ENCODE data around the gene NCK2.
"Not testable (repeated sequence)": the region's sequence is repeated elsewhere in the genome, so short reads cannot be mapped to it uniquely, and the experiment has no call there.

NCK2 gene

DNA sequence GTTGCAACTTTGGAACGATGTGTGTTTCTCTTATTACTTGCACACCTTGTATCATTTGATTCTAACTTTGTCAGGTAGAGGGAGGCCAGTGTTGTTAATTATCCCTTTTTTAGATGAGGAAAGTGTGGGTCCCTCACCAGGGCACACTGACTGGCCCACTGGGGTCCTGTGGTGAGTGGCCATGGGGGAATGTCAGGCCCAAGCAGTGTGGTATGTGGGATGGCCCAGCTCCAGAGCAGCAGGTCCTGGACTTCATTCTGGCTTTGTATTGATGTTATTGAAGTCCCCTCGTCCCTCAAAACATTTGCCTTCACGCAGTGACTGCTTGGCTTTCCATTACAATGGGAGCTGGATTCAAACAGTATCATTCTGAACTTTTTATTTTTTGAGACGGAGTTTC is 11.7 kb downstream of the NCK2 start:
- DNase-seq (ENCODE audit: low read depth): no peak

GRCh38 chr2:105756865-105757264 is 12.2 kb downstream of the NCK2 start:
- DNase-seq (ENCODE audit: low read depth): not testable (repeated sequence)

DNA sequence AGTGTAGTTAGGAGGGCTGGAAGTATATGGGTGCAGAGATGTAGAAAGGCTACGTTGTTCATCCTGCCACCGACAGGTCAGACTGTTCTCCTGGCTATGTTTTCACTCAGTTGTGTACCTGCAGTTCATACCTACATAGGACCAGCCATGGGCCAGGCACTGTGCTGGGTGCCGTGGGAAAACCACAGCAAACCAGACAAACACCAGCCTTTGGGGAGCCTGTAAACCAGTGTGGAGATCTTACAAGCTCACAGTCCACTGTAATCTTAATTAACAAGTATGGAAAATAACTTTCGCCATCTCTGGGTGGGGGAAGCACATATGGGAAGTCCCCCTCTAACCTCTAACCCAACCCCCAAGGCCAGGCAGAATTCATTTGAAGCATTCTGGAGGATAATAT is 12.7 kb downstream of the NCK2 start:
- DNase-seq (ENCODE audit: low read depth): no peak

DNA sequence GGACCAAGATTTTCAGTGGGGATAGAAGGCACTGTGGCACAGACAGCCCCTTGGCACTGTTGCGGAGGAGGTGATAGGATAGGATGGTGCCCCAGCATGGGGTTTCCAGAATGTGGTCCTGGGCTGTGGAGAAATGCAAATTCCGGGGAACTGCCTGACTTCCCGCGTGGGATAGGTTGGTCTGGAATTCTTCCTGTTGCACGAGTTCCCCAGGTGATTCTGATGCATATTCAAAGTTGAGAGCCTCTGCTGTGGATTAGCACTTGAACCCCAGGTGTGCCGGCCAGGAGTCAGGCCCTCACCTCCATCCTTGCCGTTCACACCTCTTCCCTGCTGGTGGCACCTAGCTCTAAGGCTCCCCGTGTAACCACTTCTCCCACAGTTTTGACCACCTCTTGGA is 15.5 kb downstream of the NCK2 start:
- no peak for DNase-seq (ENCODE audit: low read depth)

GRCh38 chr2:105760639-105761337 is 16.1 kb downstream of the NCK2 start:
- DNase-seq (ENCODE audit: low read depth): no peak

- no peak for DNase-seq (ENCODE audit: low read depth)
Observed at GRCh38 chr2:105761931-105762515, 17.3 kb downstream of the NCK2 start.

DNA sequence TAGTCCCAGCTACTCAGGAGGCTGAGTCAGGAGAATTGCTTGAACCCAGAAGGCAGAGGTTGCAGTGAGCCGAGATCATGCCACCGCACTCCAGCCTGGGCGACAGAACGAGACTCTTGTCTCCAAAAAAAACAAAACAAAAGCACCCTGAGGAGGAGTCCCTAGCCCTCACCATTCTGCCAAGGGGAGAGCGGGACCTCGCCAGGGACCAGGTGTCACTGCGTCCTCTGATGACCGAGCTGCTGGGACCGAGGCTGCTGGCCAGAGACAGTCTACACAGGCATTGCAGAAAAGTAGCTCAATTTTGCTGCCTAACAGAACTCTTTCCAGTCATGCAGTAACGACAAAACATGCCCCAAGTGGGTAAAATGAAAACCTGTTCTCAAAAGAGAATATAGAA is 18.4 kb downstream of the NCK2 start:
- DNase-seq (ENCODE audit: low read depth): no peak

GRCh38 chr2:105764059-105764458 is 19.3 kb downstream of the NCK2 start:
- DNase-seq (ENCODE audit: low read depth): no peak

DNA sequence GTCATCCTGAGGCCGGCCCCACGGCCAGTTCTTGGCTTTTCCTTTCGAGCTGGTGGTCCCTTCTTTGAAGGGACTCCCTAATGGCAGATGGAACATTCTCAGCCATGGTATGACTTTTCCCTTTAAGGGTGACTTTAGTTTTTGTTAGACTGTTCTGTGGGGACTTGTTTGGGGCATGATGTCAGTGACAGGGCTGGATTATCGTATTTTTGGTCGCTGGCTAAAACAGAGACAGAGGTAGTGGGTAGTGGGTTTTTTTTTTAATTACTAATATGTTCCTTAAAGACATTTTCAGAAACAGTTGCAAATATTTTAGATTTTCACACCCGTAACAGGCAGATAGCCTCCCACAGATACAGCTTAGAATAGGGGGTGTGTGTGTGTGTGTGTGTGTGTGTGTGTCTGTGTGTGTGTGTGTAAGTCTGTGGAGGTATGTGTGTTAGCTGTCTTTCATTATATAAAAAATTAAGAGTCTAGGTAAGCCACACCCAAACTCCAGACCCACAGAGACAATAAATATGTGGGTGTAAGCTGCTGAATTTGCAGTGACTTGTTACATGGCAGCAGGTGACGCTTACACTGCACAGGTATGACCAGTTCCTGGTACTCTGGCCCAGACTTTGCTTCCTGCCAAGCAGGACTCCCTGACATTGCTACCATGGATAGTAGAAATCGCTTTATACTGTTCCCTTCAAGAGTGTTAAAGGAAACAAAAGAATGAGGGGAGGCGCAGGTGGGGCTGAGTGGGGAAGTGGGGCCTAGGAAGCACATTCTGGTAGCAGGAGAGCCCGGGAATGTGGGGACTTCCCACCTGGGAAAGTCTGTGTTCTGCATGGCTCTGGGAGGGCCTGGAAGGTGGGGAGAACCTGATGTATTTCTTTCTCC is 20.9 kb downstream of the NCK2 start:
- DNase-seq (ENCODE audit: low read depth): no peak

DNA sequence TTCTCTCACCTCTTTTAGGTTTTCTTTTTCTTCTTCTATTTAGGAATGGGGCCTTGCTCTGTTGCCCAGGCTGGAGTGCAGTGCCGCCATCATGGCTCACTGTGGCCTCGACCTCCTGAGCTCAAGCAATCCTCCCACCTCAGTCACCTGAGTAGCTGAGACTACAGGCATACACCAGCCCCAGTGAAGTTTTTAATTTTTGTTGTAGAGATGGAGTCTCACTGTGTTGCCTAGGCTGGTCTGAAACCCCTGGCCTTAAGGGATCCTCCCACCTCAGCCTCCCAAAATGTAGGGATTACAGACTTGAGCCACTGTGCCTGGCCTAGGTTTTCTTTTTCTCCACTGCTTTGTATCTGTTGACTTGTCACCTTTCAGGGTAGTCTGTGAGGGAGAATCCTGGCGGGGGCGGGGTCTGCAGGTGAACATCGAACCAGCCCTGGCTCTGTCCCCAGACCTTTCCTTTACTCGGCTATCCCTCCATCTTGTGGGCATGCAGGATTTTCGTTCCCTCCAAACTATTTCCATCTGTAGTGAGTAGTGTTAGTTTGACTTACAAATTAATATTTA is 21.7 kb downstream of the NCK2 start:
- DNase-seq (ENCODE audit: low read depth): no peak

DNA sequence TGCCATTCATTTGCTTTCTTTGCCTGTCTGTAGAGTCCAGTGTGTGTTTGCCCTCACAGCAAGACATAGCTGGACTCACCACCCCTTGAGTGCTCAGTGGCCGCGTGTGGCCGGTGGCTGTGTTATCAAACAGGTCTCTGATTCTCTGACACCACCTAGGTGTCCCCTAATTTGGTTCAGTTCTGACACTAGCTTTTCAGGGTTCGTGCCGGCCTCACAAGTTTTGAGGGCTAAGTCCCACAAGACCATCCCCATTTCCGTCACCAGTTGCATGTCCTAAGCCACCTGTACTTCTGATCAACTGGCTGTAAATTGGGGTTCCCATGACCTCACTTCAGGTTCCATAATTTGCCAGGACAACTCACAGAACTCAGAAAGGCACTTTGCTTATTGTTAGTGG is 23.5 kb downstream of the NCK2 start:
- DNase-seq (ENCODE audit: low read depth): no peak

DNA sequence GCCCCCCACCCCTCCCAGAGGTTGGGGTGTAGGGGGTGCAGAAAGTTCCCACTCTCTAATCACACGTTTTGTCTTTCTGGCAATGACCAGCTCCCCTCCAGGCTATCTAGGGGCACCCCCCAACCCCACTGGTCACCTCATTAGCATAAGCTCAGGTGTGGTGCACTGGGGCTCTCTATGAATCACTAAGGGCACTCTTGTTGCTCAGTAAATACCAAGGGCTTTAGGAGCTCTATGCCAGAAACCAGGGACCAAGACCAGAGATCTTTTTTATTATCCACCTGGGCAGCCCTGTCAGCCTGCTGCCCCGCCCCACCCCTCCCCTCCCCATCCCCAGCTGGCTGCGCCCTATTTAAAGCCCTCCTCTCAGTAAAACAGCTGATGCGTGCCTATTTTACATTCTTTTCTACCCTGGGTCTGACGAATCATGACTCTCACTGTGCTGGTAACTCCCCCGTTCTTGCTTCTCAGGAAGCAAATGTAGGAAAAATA is 24.3 kb downstream of the NCK2 start:
- DNase-seq (ENCODE audit: low read depth): no peak

GRCh38 chr2:105769504-105769903 is 24.8 kb downstream of the NCK2 start:
- no peak for DNase-seq (ENCODE audit: low read depth)

GRCh38 chr2:105770149-105770548 is 25.4 kb downstream of the NCK2 start:
- DNase-seq (ENCODE audit: low read depth): no peak

- DNase-seq (ENCODE audit: low read depth): not testable (repeated sequence)
Observed at GRCh38 chr2:105771291-105771690, 26.6 kb downstream of the NCK2 start.

DNA sequence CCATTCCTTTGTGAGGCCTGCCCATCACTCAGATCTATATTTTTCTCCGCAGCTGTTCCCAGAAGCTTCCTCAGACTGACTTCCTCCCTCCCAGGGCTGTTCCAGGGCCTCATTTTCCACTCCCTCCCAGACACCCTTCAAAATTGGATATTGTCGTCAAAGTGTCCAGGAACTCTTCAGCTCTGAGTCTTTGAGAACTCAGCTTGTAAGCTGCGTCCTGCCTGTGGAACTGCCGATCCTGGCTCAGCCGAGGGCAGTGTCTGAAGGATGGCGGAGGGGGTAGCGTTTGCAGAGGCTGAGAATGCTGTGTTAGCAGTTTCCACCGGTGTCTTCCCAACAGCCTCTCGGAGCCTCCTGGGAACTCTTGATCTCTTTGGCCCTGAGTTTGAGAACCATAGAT is 27.1 kb downstream of the NCK2 start:
- DNase-seq (ENCODE audit: low read depth): no peak

- no peak for DNase-seq (ENCODE audit: low read depth)
Observed at GRCh38 chr2:105772362-105772761, 27.6 kb downstream of the NCK2 start.

GRCh38 chr2:105773568-105773967 is 28.9 kb downstream of the NCK2 start:
- no peak for DNase-seq (ENCODE audit: low read depth)

DNA sequence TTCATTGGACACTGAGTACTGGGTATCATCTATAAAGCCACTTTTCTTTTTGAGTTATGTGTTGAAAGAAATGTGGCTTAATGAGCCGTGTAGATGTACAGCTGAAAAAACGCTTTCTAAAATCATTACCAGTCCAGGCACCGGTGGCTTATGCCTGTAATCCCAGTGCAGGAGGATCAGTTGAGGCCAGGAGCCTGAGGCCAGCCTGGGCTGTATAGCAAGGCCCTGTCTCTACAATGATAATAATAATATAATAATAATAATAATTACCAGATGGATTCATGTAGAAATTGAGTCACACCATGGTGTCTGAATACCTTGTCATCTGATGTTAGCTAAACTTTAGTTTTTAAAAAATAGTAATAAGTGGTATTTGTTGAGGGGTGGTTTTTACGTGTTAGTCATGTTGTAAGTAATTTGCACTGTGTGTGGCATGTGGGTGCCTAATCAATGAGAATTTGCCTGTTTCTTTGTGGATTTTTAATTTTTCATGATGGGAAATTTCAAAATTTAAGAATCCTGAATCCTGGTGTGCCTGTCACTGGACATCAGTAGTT is 30.1 kb downstream of the NCK2 start:
- DNase-seq (ENCODE audit: low read depth): no peak

DNA sequence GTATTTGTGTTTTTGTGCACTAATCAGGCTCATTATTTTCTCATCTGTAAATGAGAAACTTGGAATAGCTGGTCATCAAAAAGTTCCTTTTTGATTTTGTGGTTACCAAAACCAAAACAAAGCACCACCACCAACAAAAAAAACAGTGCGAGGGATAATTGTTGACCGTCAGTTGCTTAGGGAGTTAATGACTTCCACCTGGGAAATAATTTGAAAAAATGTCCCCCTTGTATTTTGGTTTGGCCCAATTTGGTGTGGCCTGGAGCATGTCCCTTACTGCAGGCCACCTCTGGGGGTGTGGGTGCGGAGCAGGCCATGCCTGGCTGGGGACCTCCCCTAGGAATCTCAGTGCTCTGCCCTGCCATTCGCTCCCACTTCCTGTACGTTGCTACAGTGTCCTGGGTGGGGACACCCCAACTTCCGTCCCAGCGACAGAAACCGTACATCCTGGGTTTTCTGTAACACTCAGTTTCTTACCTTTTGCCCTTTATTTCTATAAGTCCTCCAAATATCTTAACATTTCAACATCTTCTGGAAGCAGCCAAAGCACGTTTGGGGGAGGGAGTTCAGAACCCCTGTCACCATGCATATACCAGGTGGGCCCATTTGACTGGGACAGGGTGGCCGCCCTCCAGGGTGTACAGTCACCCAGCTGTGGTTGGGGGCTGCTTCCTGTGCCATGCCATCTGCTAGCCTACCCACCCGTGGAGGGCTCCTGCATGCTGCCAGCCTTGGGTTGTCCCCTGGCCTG is 31.3 kb downstream of the NCK2 start:
- DNase-seq (ENCODE audit: low read depth): peak; percentile 51

- no peak for DNase-seq (ENCODE audit: low read depth)
Observed at GRCh38 chr2:105776560-105776928, 31.8 kb downstream of the NCK2 start.

GRCh38 chr2:105777031-105777482 is 32.3 kb downstream of the NCK2 start:
- DNase-seq (ENCODE audit: low read depth): no peak
